Measurements from ENCODE around the gene TAS2R60. TPM values are rescaled to one million over a fixed set of nuclear protein-coding genes. Genes with fewer than 3 reads are reported as not detected.

The TAS2R60 gene
- total and polyA plus RNA-seq, 2 of the 4 experiments (the other 2 are of a cell fraction): not detected

GRCh38 chr7:143467724-143468123 is 24.5 kb downstream of the TAS2R60 start:
- Histone ChIP-seq H2AK5ac (ENCODE audit: low read depth, low read length) (no peak overlapping the region), H3K27me3 (ENCODE audit: control insufficient read depth, insufficient read depth, low read length) (no peaks in the 10 kb centered on the region), H3K4ac (ENCODE audit: low read depth, low read length) (no peak overlapping the region), H3K18ac (ENCODE audit: low read depth, low read length) (no peak overlapping the region), H2BK20ac (ENCODE audit: low read depth, low read length) (no peak overlapping the region), H4K8ac (ENCODE audit: low read depth in 2 of 2, low read length in 2 of 2) (no peak overlapping the region), H3K4me3 (ENCODE audit: insufficient read depth, low read depth, low read length) (no peak overlapping the region), H3K9ac (ENCODE audit: low read depth, low read length) (no peak overlapping the region), H3K27ac (ENCODE audit: insufficient read depth, low read length) (no peak overlapping the region), H3K9me1 (ENCODE audit: insufficient read depth, low read length) (no peaks in the 10 kb centered on the region), H3K23ac (ENCODE audit: low read depth, low read length) (no peak overlapping the region), H3K36me3 (ENCODE audit: control insufficient read depth, insufficient read depth, low read length) (no peaks in the 10 kb centered on the region), H2BK5ac (ENCODE audit: low read depth, low read length, poor library complexity, severe bottlenecking) (no peak overlapping the region), H2AFZ (replicated peaks; ENCODE audit: low read length, poor library complexity) (no peak overlapping the region), H2AK9ac (replicated peaks; ENCODE audit: low read depth, low read length, poor library complexity) (no peak overlapping the region), H3K4me2 (ENCODE audit: low read depth, low read length) (no peak overlapping the region), H4K5ac (ENCODE audit: low read depth, low read length) (no peak overlapping the region), H3K14ac (replicated peaks; ENCODE audit: low read depth, low read length) (no peak overlapping the region), H3K4me1 (ENCODE audit: control insufficient read depth, insufficient read depth, low read length) (no peaks in the 10 kb centered on the region), H4K91ac (ENCODE audit: insufficient read depth, low read depth, low read length) (no peak overlapping the region), H2BK15ac (ENCODE audit: low read depth, low read length) (no peak overlapping the region), H3K9me3 (ENCODE audit: control insufficient read depth, insufficient read depth, low read length) (peaks cover 8% of the 10 kb centered on the region), H4K20me1 (ENCODE audit: insufficient read depth, low read length) (no peaks in the 10 kb centered on the region), H3K79me1 (ENCODE audit: low read depth in 1 of 2, low read length in 2 of 2) (no peaks in the 10 kb centered on the region), H2BK120ac (ENCODE audit: low read depth, low read length) (no peak overlapping the region), H3K56ac (ENCODE audit: extremely low read depth, insufficient read depth, low read length) (no peak overlapping the region)
- intact Hi-C loops (cut with micrococcal nuclease) (loop anchor here (2.0 kb wide), 1 partner anchor 15 kb away; no protein-coding TSS in a partner anchor), in situ Hi-C loops (cut with MboI; ENCODE audit: low sequenced_read_pairs) (no loop called here), dilution Hi-C loops (cut with HindIII; ENCODE audit: low sequenced_read_pairs, unreplicated experiment) (no loop called here)
- CTCF ChIA-PET: no interaction called here
- BruUV-seq (replicated peaks): no TSS peak
- no CpG with 5 or more reads among the region's 1 CpG for WGBS, 2 experiments (ENCODE audit: extremely low coverage in 2 of 2, insufficient read length in 1 of 2)
- DNase-seq (no peak), ATAC-seq (ENCODE audit: low read depth) (no peak)
- TF ChIP-seq ELK1 (IDR thresholded peaks at IDR 0.05; ENCODE audit: borderline replicate concordance, low read depth, low read length) (no peak), SMC3 (IDR thresholded peaks at IDR 0.05; ENCODE audit: low read depth, low read length) (no peak), RCOR1 (IDR thresholded peaks at IDR 0.05; ENCODE audit: insufficient replicate concordance, low read length) (no peak), RFX5 (IDR thresholded peaks at IDR 0.05; ENCODE audit: low read depth, low read length) (no peak), USF2 (IDR thresholded peaks at IDR 0.05; ENCODE audit: low read depth, low read length) (no peak), CHD1 (IDR thresholded peaks at IDR 0.05; ENCODE audit: low read depth, low read length) (no peak), MAZ (IDR thresholded peaks at IDR 0.05; ENCODE audit: borderline replicate concordance, low read depth, low read length) (no peak), FOS (IDR thresholded peaks at IDR 0.05; ENCODE audit: low read depth, low read length) (no peak), CEBPB (IDR thresholded peaks at IDR 0.05; ENCODE audit: low read depth, low read length) (no peak), RAD21 (IDR thresholded peaks at IDR 0.05; ENCODE audit: low read length) (no peak)
- POLR2A ChIA-PET (ENCODE audit: unreplicated experiment): no interaction called here

All from IMR-90 (cell line).